Small intestine (tissue), 7 donors: ENCODE results near the gene CARD19. TPM values are rescaled to one million over a fixed set of nuclear protein-coding genes. Genes with fewer than 3 reads are reported as not detected.
"Not testable (repeated sequence)": the region's sequence is repeated elsewhere in the genome, so short reads cannot be mapped to it uniquely, and the experiment has no call there.

Source experiments
- DNase-seq, 2 donors: peaks; one replicate each; pipeline versions ENCODE4 v3.0.0 to v3.0.0-alpha.2; 2013
- FAIRE-seq: peaks from 2 replicates; lab custom pipeline; 2012; peaks lifted over from hg19 to GRCh38; lab: Jason Lieb, UNC
- H3K27ac ChIP-seq, 3 donors: one replicate each; pipeline ENCODE4 v1.5.1; 2013; ENCODE audit warnings: low read length in 2 of 3, mild to moderate bottlenecking in 2 of 3, control low read depth in 1 of 3, inconsistent platforms in 1 of 3, low read depth in 1 of 3, moderate library complexity in 1 of 3
- H3K27me3 ChIP-seq, 3 donors: one replicate each; pipeline ENCODE4 v1.6.1; 2013; ENCODE audit warnings: low read length in 3 of 3, inconsistent platforms in 1 of 3; ENCODE audit not compliant: control insufficient read depth in 3 of 3, insufficient read depth in 3 of 3
- H3K36me3 ChIP-seq, 3 donors: one replicate each; pipeline ENCODE4 v1.6.1; 2013; ENCODE audit warnings: low read length in 3 of 3, inconsistent platforms in 1 of 3, low read depth in 1 of 3, mild to moderate bottlenecking in 1 of 3, moderate library complexity in 1 of 3; ENCODE audit not compliant: control insufficient read depth in 3 of 3, insufficient read depth in 2 of 3
- H3K4me1 ChIP-seq, 3 donors: one replicate each; pipeline ENCODE4 v1.6.1; 2013; ENCODE audit warnings: low read length in 2 of 3, inconsistent platforms in 1 of 3, low read depth in 1 of 3, mild to moderate bottlenecking in 1 of 3, moderate library complexity in 1 of 3; ENCODE audit not compliant: control insufficient read depth in 3 of 3, insufficient read depth in 2 of 3
- H3K4me3 ChIP-seq, 3 donors: one replicate each; pipeline ENCODE4 v1.5.1; 2013; ENCODE audit warnings: low read length in 3 of 3, control low read depth in 1 of 3, inconsistent platforms in 1 of 3, low read depth in 1 of 3, mild to moderate bottlenecking in 1 of 3, moderate library complexity in 1 of 3
- H3K9me3 ChIP-seq, 2 donors: one replicate each; pipeline ENCODE4 v1.6.1; 2013; ENCODE audit warnings: low read depth in 1 of 2, low read length in 1 of 2; ENCODE audit not compliant: control insufficient read depth in 2 of 2, insufficient read depth in 1 of 2
- WGBS, 3 donors: extraction: QIAGEN DNeasy Blood & Tissue Kit; methylation state at CpG; one replicate each; pipeline ENCODE4 v1.1.7; 2013; 5-methylcytosine and 5-hydroxymethylcytosine counted together
- polyA plus RNA-seq, 4 donors: library from polyadenylated mRNA; stranded (reverse) in 3 of 4; unstranded in 1 of 4; fragments of 200-250 nt in 3 of 4; fragments of 120-200 nt in 1 of 4; gene quantifications; one replicate each; pipeline versions ENCODE4 v1.2.1 to v1.2.3, GENCODE V29; 2013
- donor health status: healthy with polysubstance abuse.
- donor health status: control.
- donor health status: control.
- donor health status: Bipolar disorder and iron deficiency.
- donor health status: healthy.

Gene CARD19
- polyA plus RNA-seq, 4 donors, result 32.7 to 45.6 (median 42.1) TPM

GRCh38 chr9:93114984-93115335 is 18.9 kb downstream of the CARD19 start:
- Histone ChIP-seq H3K4me1 (peaks cover 0 to 14% (median 0%) of the 10 kb centered on the region in 3 donors), H3K4me3 (no peak overlapping the region), H3K36me3 (peaks cover 0 to 52% (median 14%) of the 10 kb centered on the region in 3 donors), H3K27me3 (no peaks in the 10 kb centered on the region), H3K9me3 (no peaks in the 10 kb centered on the region), H3K27ac (no peak overlapping the region)
- 70 to 77% (median 73%) methylated on average over 5 of the region's 5 CpGs for WGBS, 3 donors
- no peak for DNase-seq
- no peak for FAIRE-seq

- 21 to 33% (median 27%) methylated on average over 3 of the region's 3 CpGs for WGBS, 3 donors
- FAIRE-seq (no peak), DNase-seq (no peak)
- Histone ChIP-seq H3K36me3 (peaks cover 0 to 52% (median 9%) of the 10 kb centered on the region in 3 donors), H3K4me1 (peaks cover 0 to 17% (median 0%) of the 10 kb centered on the region in 3 donors), H3K9me3 (no peaks in the 10 kb centered on the region), H3K27ac (no peak overlapping the region), H3K4me3 (no peak overlapping the region), H3K27me3 (no peaks in the 10 kb centered on the region)
These were observed 19.6 kb downstream of the CARD19 start for GRCh38 chr9:93115486-93116071.

GRCh38 chr9:93116072-93116961 is 20.3 kb downstream of the CARD19 start:
- no peak for FAIRE-seq
- DNase-seq, result peak in 1 of 2 donors; percentile 82
- H3K36me3 ChIP-seq, result peaks cover 0 to 52% (median 6%) of the 10 kb centered on the region in 3 donors
- no peaks in the 10 kb centered on the region for H3K27me3 ChIP-seq
- peaks cover 0 to 17% (median 0%) of the 10 kb centered on the region in 3 donors for H3K4me1 ChIP-seq
- H3K27ac ChIP-seq, result peak overlapping the region in 2 of 3 donors; percentile 28 to 51
- no peaks in the 10 kb centered on the region for H3K9me3 ChIP-seq
- H3K4me3 ChIP-seq, result no peak overlapping the region
- WGBS, 3 donors, result 68 to 75% (median 71%) methylated on average over 17 of the region's 17 CpGs

GRCh38 chr9:93117521-93117920 is 21.5 kb downstream of the CARD19 start:
- WGBS, 3 donors, result 85 to 91% (median 87%) methylated on average over 8 to 9 of the region's 9 CpGs
- not testable (repeated sequence) for H3K9me3 ChIP-seq, DNase-seq, H3K27me3 ChIP-seq, H3K27ac ChIP-seq, H3K4me3 ChIP-seq, FAIRE-seq
- Histone ChIP-seq H3K36me3 (peaks cover 0 to 52% (median 0%) of the 10 kb centered on the region in 3 donors), H3K4me1 (peaks cover 0 to 17% (median 0%) of the 10 kb centered on the region in 3 donors)

GRCh38 chr9:93117924-93118862 is 22.2 kb downstream of the CARD19 start:
- no peak overlapping the region for H3K4me3 ChIP-seq

GRCh38 chr9:93118863-93119702 is 23.1 kb downstream of the CARD19 start:
- DNase-seq (no peak), FAIRE-seq (no peak)

More at GRCh38 chr9:93117924-93118862, 22.2 kb downstream of the CARD19 start:
- DNase-seq (no peak), FAIRE-seq (no peak)
- Histone ChIP-seq H3K36me3 (peaks cover 0 to 52% (median 0%) of the 10 kb centered on the region in 3 donors), H3K27me3 (no peaks in the 10 kb centered on the region), H3K27ac (no peak overlapping the region), H3K4me1 (peaks cover 0 to 17% (median 0%) of the 10 kb centered on the region in 3 donors), H3K9me3 (no peaks in the 10 kb centered on the region)
- 85 to 93% (median 89%) methylated on average over 10 to 12 of the region's 12 CpGs for WGBS, 3 donors

GRCh38 chr9:93119703-93119952 is 23.6 kb downstream of the CARD19 start:
- Histone ChIP-seq H3K4me3 (no peak overlapping the region), H3K27me3 (no peaks in the 10 kb centered on the region), H3K4me1 (peaks cover 0 to 17% (median 0%) of the 10 kb centered on the region in 3 donors), H3K27ac (peak overlapping the region in 1 of 3 donors; percentile 44), H3K9me3 (no peaks in the 10 kb centered on the region), H3K36me3 (peaks cover 0 to 52% (median 0%) of the 10 kb centered on the region in 3 donors)
- WGBS, 3 donors, result 68 to 77% (median 73%) methylated on average over 5 of the region's 5 CpGs
- no peak for DNase-seq
- no peak for FAIRE-seq

More at GRCh38 chr9:93118863-93119702, 23.1 kb downstream of the CARD19 start:
- Histone ChIP-seq H3K27ac (peak overlapping the region in 1 of 3 donors; percentile 44), H3K27me3 (no peaks in the 10 kb centered on the region), H3K36me3 (peaks cover 0 to 52% (median 0%) of the 10 kb centered on the region in 3 donors), H3K4me3 (no peak overlapping the region), H3K4me1 (peaks cover 0 to 17% (median 0%) of the 10 kb centered on the region in 3 donors), H3K9me3 (no peaks in the 10 kb centered on the region)
- WGBS, 3 donors, result 87 to 92% (median 87%) methylated on average over 12 of the region's 12 CpGs
